Trophoblast cell (in vitro differentiated cells and primary cell): Measurements from ENCODE around the gene CASZ1.
A peak's percentile ranks its signal among the peaks of the same experiment; 100 is the strongest.

Experiments used
- DNase-seq, 2 donors: peaks; one replicate each; pipeline ENCODE4 v3.0.0-alpha.2; 2016
- H2AFZ ChIP-seq: 2 replicates; pipeline ENCODE4 v1.6.1; 2013; ENCODE audit warnings: low read length, moderate library complexity, mild to moderate bottlenecking; ENCODE audit not compliant: insufficient read depth, poor library complexity
- H2AK5ac ChIP-seq: 2 replicates; pipeline ENCODE4 v1.6.1; 2013; ENCODE audit warnings: mild to moderate bottlenecking, low read length
- H2BK120ac ChIP-seq: 2 replicates; pipeline ENCODE4 v1.6.1; 2013; ENCODE audit warnings: low read length, mild to moderate bottlenecking, moderate library complexity; ENCODE audit not compliant: insufficient read depth, poor library complexity
- H2BK12ac ChIP-seq: 2 replicates; pipeline ENCODE4 v1.6.1; 2013; ENCODE audit warnings: mild to moderate bottlenecking, low read length, moderate library complexity
- H2BK5ac ChIP-seq: 2 replicates; pipeline ENCODE4 v1.6.1; 2013; ENCODE audit warnings: low read length, low read depth, moderate library complexity, mild to moderate bottlenecking; ENCODE audit not compliant: poor library complexity
- H3K14ac ChIP-seq: 2 replicates; pipeline ENCODE4 v1.6.1; 2013; ENCODE audit warnings: mild to moderate bottlenecking, low read length
- H3K18ac ChIP-seq: 2 replicates; pipeline ENCODE4 v1.6.1; 2013; ENCODE audit warnings: mild to moderate bottlenecking, low read length
- H3K23ac ChIP-seq: 2 replicates; pipeline ENCODE4 v1.6.1; 2013; ENCODE audit warnings: low read length
- H3K27ac ChIP-seq: 2 replicates; pipeline ENCODE4 v1.5.1; 2013; ENCODE audit warnings: low read depth, mild to moderate bottlenecking, inconsistent platforms, low read length, moderate library complexity
- H3K27me3 ChIP-seq: 2 replicates; pipeline ENCODE4 v1.6.1; 2013; ENCODE audit warnings: inconsistent platforms, mild to moderate bottlenecking, low read length, moderate library complexity; ENCODE audit not compliant: insufficient read depth
- H3K36me3 ChIP-seq, 2 experiments: 1 replicate in 1 of 2; 2 replicates in 1 of 2; pipeline ENCODE4 v1.6.1; 2013; ENCODE audit warnings: low read length in 2 of 2, mild to moderate bottlenecking in 2 of 2, moderate library complexity in 1 of 2; ENCODE audit not compliant: insufficient read depth in 2 of 2, control insufficient read depth in 1 of 2
- H3K4ac ChIP-seq: 2 replicates; pipeline ENCODE4 v1.6.1; 2013; ENCODE audit warnings: low read depth, mild to moderate bottlenecking, low read length, moderate library complexity
- H3K4me1 ChIP-seq, 2 experiments: 1 replicate in 1 of 2; 2 replicates in 1 of 2; pipeline ENCODE4 v1.6.1; 2013; ENCODE audit warnings: low read length in 2 of 2, mild to moderate bottlenecking in 2 of 2, moderate library complexity in 1 of 2; ENCODE audit not compliant: insufficient read depth in 2 of 2, control insufficient read depth in 1 of 2
- H3K4me2 ChIP-seq: 2 replicates; pipeline ENCODE4 v1.6.1; 2013; ENCODE audit warnings: inconsistent platforms, mild to moderate bottlenecking, low read length, moderate library complexity
- H3K4me3 ChIP-seq: 2 replicates; pipeline ENCODE4 v1.5.1; 2013; ENCODE audit warnings: mild to moderate bottlenecking, low read depth, low read length, inconsistent platforms
- H3K79me1 ChIP-seq: one replicate; pipeline ENCODE4 v1.6.1; 2013; ENCODE audit warnings: low read length
- H3K79me2 ChIP-seq: 2 replicates; pipeline ENCODE4 v1.6.1; 2013; ENCODE audit warnings: low read length, mild to moderate bottlenecking; ENCODE audit not compliant: control insufficient read depth, insufficient read depth, poor library complexity
- H3K9ac ChIP-seq: 2 replicates; pipeline ENCODE4 v1.6.1; 2013; ENCODE audit warnings: mild to moderate bottlenecking, low read length
- H3K9me3 ChIP-seq: 2 replicates; pipeline ENCODE4 v1.6.1; 2013; ENCODE audit warnings: low read depth, mild to moderate bottlenecking, control low read depth, inconsistent platforms, low read length; ENCODE audit not compliant: insufficient read depth
- H4K12ac ChIP-seq: 2 replicates; pipeline ENCODE4 v1.6.1; 2013; ENCODE audit warnings: low read depth, mild to moderate bottlenecking, low read length, moderate library complexity
- H4K8ac ChIP-seq: 2 replicates; pipeline ENCODE4 v1.6.1; 2013; ENCODE audit warnings: low read depth, mild to moderate bottlenecking, low read length, moderate library complexity
- H4K91ac ChIP-seq: one replicate; pipeline ENCODE4 v1.6.1; 2013; ENCODE audit warnings: low read depth, mild to moderate bottlenecking, low read length, moderate library complexity
- WGBS: extraction: QIAGEN DNeasy Blood & Tissue Kit; methylation state at CpG from one replicate; pipeline ENCODE4 v1.1.7; 2013; ENCODE audit warnings: missing lambda C conversion rate; ENCODE audit not compliant: insufficient read length, insufficient coverage; ENCODE audit errors: extremely low coverage; 5-methylcytosine and 5-hydroxymethylcytosine counted together

CASZ1 gene

GRCh38 chr1:10640843-10641553, 155.4 kb downstream of the CASZ1 start:
- no peak overlapping the region for H3K9ac ChIP-seq
- no peak overlapping the region for H3K14ac ChIP-seq
- peaks cover 0 to 5% of the 10 kb centered on the region in 2 experiments for H3K4me1 ChIP-seq
- no peaks in the 10 kb centered on the region for H3K79me1 ChIP-seq
- no peak overlapping the region for H4K91ac ChIP-seq
- no peak overlapping the region for H2AFZ ChIP-seq
- WGBS, result no CpG with 5 or more reads among the region's 16 CpGs
- no peak overlapping the region for H2AK5ac ChIP-seq
- no peaks in the 10 kb centered on the region for H3K79me2 ChIP-seq
- no peak overlapping the region for H3K4me2 ChIP-seq
- DNase-seq, result no peak
- H2BK12ac ChIP-seq, result no peak overlapping the region
- H4K8ac ChIP-seq, result no peak overlapping the region
- H3K23ac ChIP-seq, result no peak overlapping the region
- no peak overlapping the region for H3K4ac ChIP-seq
- H3K27ac ChIP-seq, result no peak overlapping the region
- H3K18ac ChIP-seq, result no peak overlapping the region
- H3K36me3 ChIP-seq, result no peaks in the 10 kb centered on the region
- peaks cover 26% of the 10 kb centered on the region for H3K27me3 ChIP-seq
- H3K9me3 ChIP-seq, result peaks cover 6% of the 10 kb centered on the region
- no peak overlapping the region for H3K4me3 ChIP-seq
- H2BK5ac ChIP-seq, result no peak overlapping the region
- no peak overlapping the region for H4K12ac ChIP-seq
- H2BK120ac ChIP-seq, result no peak overlapping the region

GRCh38 chr1:10639775-10640578, 156.5 kb downstream of the CASZ1 start:
- peaks cover 26% of the 10 kb centered on the region for H3K27me3 ChIP-seq
- H3K4me3 ChIP-seq, result peak overlapping the region; percentile 1
- H3K23ac ChIP-seq, result no peak overlapping the region
- H3K4ac ChIP-seq, result no peak overlapping the region
- H3K18ac ChIP-seq, result no peak overlapping the region
- no peak overlapping the region for H4K91ac ChIP-seq
- no peak overlapping the region for H2BK5ac ChIP-seq
- H3K36me3 ChIP-seq, result no peaks in the 10 kb centered on the region
- no peaks in the 10 kb centered on the region for H3K79me1 ChIP-seq
- peaks cover 6% of the 10 kb centered on the region for H3K9me3 ChIP-seq
- H3K79me2 ChIP-seq, result no peaks in the 10 kb centered on the region
- H3K27ac ChIP-seq, result no peak overlapping the region
- WGBS, result no CpG with 5 or more reads among the region's 45 CpGs
- H2BK120ac ChIP-seq, result no peak overlapping the region
- H3K4me2 ChIP-seq, result no peak overlapping the region
- DNase-seq, result no peak
- peaks cover 0 to 5% of the 10 kb centered on the region in 2 experiments for H3K4me1 ChIP-seq
- H4K8ac ChIP-seq, result no peak overlapping the region
- no peak overlapping the region for H3K9ac ChIP-seq
- H2BK12ac ChIP-seq, result no peak overlapping the region
- H3K14ac ChIP-seq, result no peak overlapping the region
- no peak overlapping the region for H2AFZ ChIP-seq
- H2AK5ac ChIP-seq, result no peak overlapping the region
- H4K12ac ChIP-seq, result no peak overlapping the region

GRCh38 chr1:10639011-10639774, 157.3 kb downstream of the CASZ1 start:
- no peak overlapping the region for H3K27ac ChIP-seq
- no peak overlapping the region for H2BK12ac ChIP-seq
- no peak overlapping the region for H3K23ac ChIP-seq
- H4K8ac ChIP-seq, result no peak overlapping the region
- no peak overlapping the region for H2AFZ ChIP-seq
- no peak overlapping the region for H3K14ac ChIP-seq
- no peak overlapping the region for H2BK5ac ChIP-seq
- H3K79me1 ChIP-seq, result no peaks in the 10 kb centered on the region
- H3K9ac ChIP-seq, result no peak overlapping the region
- H3K27me3 ChIP-seq, result peaks cover 26% of the 10 kb centered on the region
- H2AK5ac ChIP-seq, result no peak overlapping the region
- no peak overlapping the region for H4K91ac ChIP-seq
- H3K4me2 ChIP-seq, result peak overlapping the region; percentile 64
- peak in 1 of 2 donors; percentile 17 for DNase-seq
- no peak overlapping the region for H2BK120ac ChIP-seq
- no peak overlapping the region for H3K18ac ChIP-seq
- H4K12ac ChIP-seq, result no peak overlapping the region
- H3K9me3 ChIP-seq, result peaks cover 6% of the 10 kb centered on the region
- H3K4me3 ChIP-seq, result peak overlapping the region; percentile 47
- no peak overlapping the region for H3K4ac ChIP-seq
- WGBS, result no CpG with 5 or more reads among the region's 108 CpGs
- peaks cover 0 to 5% of the 10 kb centered on the region in 2 experiments for H3K4me1 ChIP-seq
- no peaks in the 10 kb centered on the region for H3K79me2 ChIP-seq
- H3K36me3 ChIP-seq, result no peaks in the 10 kb centered on the region

- Histone ChIP-seq H3K27ac (no peak overlapping the region), H2BK12ac (no peak overlapping the region), H3K18ac (no peak overlapping the region), H3K79me1 (no peaks in the 10 kb centered on the region), H3K14ac (no peak overlapping the region), H3K4ac (no peak overlapping the region), H3K9ac (no peak overlapping the region), H3K4me1 (peaks cover 0 to 5% of the 10 kb centered on the region in 2 experiments), H3K4me2 (peak overlapping the region; percentile 64), H2BK120ac (no peak overlapping the region), H2AFZ (no peak overlapping the region), H3K27me3 (peaks cover 26% of the 10 kb centered on the region), H4K12ac (no peak overlapping the region), H3K36me3 (peaks cover under 1 to 1% of the 10 kb centered on the region in 2 experiments), H2AK5ac (no peak overlapping the region), H4K91ac (no peak overlapping the region), H3K79me2 (no peaks in the 10 kb centered on the region), H3K4me3 (no peak overlapping the region), H4K8ac (no peak overlapping the region), H2BK5ac (no peak overlapping the region), H3K9me3 (peaks cover 6% of the 10 kb centered on the region), H3K23ac (no peak overlapping the region)
- no CpG with 5 or more reads among the region's 57 CpGs for WGBS
- no peak for DNase-seq
Measured at GRCh38 chr1:10638559-10639005, 157.9 kb downstream of the CASZ1 start.
